ENCODE measurements around the gene TIMP2.
"Not testable (repeated sequence)": the region's sequence is repeated elsewhere in the genome, so short reads cannot be mapped to it uniquely, and the experiment has no call there.

The TIMP2 gene

DNA sequence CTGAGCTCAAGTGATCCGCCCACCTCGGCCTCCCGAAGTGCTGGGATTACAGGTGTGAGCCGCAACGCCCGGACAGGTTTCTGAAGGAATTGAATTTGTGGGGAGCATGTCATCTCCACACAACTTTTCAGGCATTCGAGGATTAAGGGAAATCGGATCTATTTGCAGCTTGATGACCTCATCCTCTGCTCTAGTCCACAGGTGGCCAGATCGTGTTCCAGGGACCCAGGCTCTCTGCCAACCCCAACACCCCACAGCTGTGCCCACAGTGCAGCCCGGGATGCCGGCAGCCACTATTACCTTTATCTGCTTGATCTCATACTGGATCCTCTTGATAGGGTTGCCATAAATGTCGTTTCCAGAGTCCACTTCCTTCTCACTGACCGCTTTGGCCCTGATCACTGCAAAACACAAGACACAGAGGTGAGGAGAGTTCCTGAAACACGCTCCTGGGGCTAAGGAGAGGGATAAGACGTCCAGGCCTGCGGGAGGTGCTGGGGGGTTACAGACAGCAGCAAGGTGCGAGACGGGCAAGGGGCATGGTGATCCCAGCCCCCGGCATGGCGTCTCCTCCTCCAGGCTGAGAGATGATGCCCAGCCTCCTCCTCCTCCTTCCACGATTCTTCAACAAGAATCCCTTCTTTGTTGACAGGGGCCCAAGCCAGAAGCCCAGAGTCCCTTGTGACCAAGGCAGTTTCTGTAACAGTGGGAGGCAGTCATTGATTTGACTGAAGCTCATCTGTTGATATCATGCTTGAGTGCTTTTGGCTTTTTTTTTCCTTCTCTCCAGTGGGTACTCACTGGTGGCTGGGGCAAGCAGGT is 51.5 kb downstream of the TIMP2 start:
- Mint-ChIP-seq H3K9me3 (no peaks in the 10 kb centered on the region), H3K4me3 (no peak overlapping the region), H3K36me3 (ENCODE audit: insufficient read depth) (peaks cover 4% of the 10 kb centered on the region), H3K27ac (ENCODE audit: low read depth) (no peak overlapping the region), H3K4me1 (peaks cover under 1% of the 10 kb centered on the region), H3K27me3 (peaks cover 38% of the 10 kb centered on the region)
- ATAC-seq (replicated peaks; ENCODE audit: extremely low read depth, poor library complexity, severe bottlenecking) (no peak), DNase-seq (ENCODE audit: low spot score in 2 of 2) (no peak)

GRCh38 chr17:78872486-78872885 is 52.7 kb downstream of the TIMP2 start:
- Mint-ChIP-seq H3K27ac (ENCODE audit: low read depth) (no peak overlapping the region), H3K4me1 (no peaks in the 10 kb centered on the region), H3K9me3 (no peaks in the 10 kb centered on the region), H3K36me3 (ENCODE audit: insufficient read depth) (peaks cover 4% of the 10 kb centered on the region), H3K4me3 (no peak overlapping the region), H3K27me3 (peaks cover 36% of the 10 kb centered on the region)
- no peak for DNase-seq (ENCODE audit: low spot score in 2 of 2)
- no peak for ATAC-seq (replicated peaks; ENCODE audit: extremely low read depth, poor library complexity, severe bottlenecking)

DNA sequence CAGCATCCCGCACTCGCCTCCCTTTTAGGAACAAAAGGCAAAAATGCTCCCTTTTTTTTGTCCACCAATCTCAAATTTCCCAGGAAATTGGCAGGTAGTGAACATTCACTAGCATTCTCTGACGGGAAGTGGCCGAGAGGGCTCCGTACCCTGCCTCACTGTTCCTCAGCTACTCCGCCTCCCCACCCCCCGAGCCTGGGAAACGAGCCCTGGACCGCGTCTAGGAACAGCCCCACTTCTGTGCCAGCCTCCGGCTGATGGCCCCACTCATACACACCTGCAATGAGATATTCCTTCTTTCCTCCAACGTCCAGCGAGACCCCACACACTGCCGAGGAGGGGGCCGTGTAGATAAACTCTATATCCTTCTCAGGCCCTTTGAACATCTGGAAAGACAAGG is 54.6 kb downstream of the TIMP2 start:
- H3K27ac Mint-ChIP-seq (ENCODE audit: low read depth): no peak overlapping the region
- no peaks in the 10 kb centered on the region for H3K4me1 Mint-ChIP-seq
- H3K4me3 Mint-ChIP-seq: no peak overlapping the region
- ATAC-seq (replicated peaks; ENCODE audit: extremely low read depth, poor library complexity, severe bottlenecking) (no peak), DNase-seq (ENCODE audit: low spot score in 2 of 2) (no peak)
- H3K36me3 Mint-ChIP-seq (ENCODE audit: insufficient read depth): peaks cover 7% of the 10 kb centered on the region
- H3K27me3 Mint-ChIP-seq: peaks cover 23% of the 10 kb centered on the region
- H3K9me3 Mint-ChIP-seq: no peaks in the 10 kb centered on the region

DNA sequence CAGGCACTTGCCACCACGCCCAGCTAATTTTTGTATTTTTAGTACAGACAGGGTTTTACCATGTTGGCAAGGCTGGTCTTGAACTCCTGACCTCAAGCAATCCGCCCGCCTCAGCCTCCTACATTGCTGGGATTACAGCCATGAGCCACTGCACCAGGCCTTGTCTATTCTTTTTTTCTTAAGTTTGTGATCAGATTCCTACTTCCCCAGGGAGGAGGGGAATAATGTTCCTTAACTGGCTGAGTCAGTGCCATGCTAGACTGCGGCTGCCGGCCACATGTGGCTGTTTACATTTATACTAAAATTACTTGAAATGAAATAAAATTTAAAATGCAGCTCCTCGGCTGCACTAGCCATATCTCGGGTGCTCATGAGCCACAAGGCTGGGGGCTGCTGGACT is 56.8 kb downstream of the TIMP2 start:
- ATAC-seq (replicated peaks; ENCODE audit: extremely low read depth, poor library complexity, severe bottlenecking): no peak
- Mint-ChIP-seq H3K27ac (ENCODE audit: low read depth) (no peak overlapping the region), H3K27me3 (peaks cover 26% of the 10 kb centered on the region), H3K4me3 (no peak overlapping the region), H3K4me1 (no peaks in the 10 kb centered on the region), H3K9me3 (no peaks in the 10 kb centered on the region), H3K36me3 (ENCODE audit: insufficient read depth) (peaks cover 8% of the 10 kb centered on the region)
- no peak for DNase-seq (ENCODE audit: low spot score in 2 of 2)

GRCh38 chr17:78867046-78867445 is 58.1 kb downstream of the TIMP2 start:
- H3K4me3 Mint-ChIP-seq; ATAC-seq (replicated peaks; ENCODE audit: extremely low read depth, poor library complexity, severe bottlenecking); H3K4me1 Mint-ChIP-seq; DNase-seq (ENCODE audit: low spot score in 2 of 2); H3K36me3 Mint-ChIP-seq (ENCODE audit: insufficient read depth); H3K27ac Mint-ChIP-seq (ENCODE audit: low read depth); H3K9me3 Mint-ChIP-seq: not testable (repeated sequence)
- H3K27me3 Mint-ChIP-seq: peaks cover 30% of the 10 kb centered on the region

DNA sequence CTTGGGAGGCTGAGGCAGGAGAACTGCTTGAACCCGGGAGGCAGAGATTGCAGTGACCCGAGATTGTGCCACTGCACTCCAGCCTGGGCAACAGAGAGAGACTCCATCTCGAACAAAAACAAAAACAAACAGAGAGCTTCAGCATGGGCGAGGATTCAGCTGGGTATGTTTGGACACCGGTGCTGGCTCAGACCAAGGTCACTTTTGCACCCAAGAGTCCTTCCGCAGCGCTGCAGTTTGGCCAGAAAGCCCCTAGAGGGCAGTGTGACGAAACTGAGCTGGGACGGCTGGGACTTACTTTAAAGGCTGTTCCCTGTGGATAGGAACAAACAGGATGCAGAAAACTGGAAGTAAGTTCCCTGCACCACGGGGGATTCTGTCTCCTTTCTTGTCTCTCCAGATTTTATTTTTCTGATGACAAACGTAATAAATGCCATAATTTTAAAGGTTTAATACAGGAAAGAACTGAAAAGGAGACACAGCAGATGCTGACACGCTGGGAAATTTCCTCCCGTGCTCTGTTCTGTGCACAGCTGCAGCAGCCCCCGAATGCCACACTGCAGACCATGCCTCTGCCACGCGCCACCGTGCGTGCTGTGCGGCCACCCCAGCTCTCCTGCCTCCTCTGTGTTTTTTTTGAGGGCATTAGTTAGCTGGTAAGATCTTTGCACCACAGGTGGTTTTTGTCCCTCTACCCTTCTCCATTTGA is 59.4 kb downstream of the TIMP2 start:
- Mint-ChIP-seq H3K36me3 (ENCODE audit: insufficient read depth) (peaks cover 7% of the 10 kb centered on the region), H3K27me3 (peaks cover 42% of the 10 kb centered on the region), H3K9me3 (no peaks in the 10 kb centered on the region), H3K4me1 (no peaks in the 10 kb centered on the region), H3K4me3 (no peak overlapping the region), H3K27ac (ENCODE audit: low read depth) (no peak overlapping the region)
- ATAC-seq (replicated peaks; ENCODE audit: extremely low read depth, poor library complexity, severe bottlenecking): peak; percentile 19
- peak; percentile 37 to 54 for DNase-seq (ENCODE audit: low spot score in 2 of 2)

GRCh38 chr17:78864117-78864516 is 61.1 kb downstream of the TIMP2 start:
- Mint-ChIP-seq H3K36me3 (ENCODE audit: insufficient read depth) (peaks cover 7% of the 10 kb centered on the region), H3K4me3 (no peak overlapping the region), H3K27me3 (peaks cover 43% of the 10 kb centered on the region), H3K27ac (ENCODE audit: low read depth) (no peak overlapping the region), H3K4me1 (no peaks in the 10 kb centered on the region), H3K9me3 (no peaks in the 10 kb centered on the region)
- ATAC-seq (replicated peaks; ENCODE audit: extremely low read depth, poor library complexity, severe bottlenecking) (no peak), DNase-seq (ENCODE audit: low spot score in 2 of 2) (no peak)

- ATAC-seq (replicated peaks; ENCODE audit: extremely low read depth, poor library complexity, severe bottlenecking) (no peak), DNase-seq (ENCODE audit: low spot score in 2 of 2) (no peak)
- Mint-ChIP-seq H3K4me1 (no peaks in the 10 kb centered on the region), H3K36me3 (ENCODE audit: insufficient read depth) (peaks cover 4% of the 10 kb centered on the region), H3K27ac (ENCODE audit: low read depth) (no peak overlapping the region), H3K4me3 (no peak overlapping the region), H3K27me3 (peaks cover 33% of the 10 kb centered on the region), H3K9me3 (no peaks in the 10 kb centered on the region)
Measured at GRCh38 chr17:78862073-78863023, 62.8 kb downstream of the TIMP2 start.

DNA sequence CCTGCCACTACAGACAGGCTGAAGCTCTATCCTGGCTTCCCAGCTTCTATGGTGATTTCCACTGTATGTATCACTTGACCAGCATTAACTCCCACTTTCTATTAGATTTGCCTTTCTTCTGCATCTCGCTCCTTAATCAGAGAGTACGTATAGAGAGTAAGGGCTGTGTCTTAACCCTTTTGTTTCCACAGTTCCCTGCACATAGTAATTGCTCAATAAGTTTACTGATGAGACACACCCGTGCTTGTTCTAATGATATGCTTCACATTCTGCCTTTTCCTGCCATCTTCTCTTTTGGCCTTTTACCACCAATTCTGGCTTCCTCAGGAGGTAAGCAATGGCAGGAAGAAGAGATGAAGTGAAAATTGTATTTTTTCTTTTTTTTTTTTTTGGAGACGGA is 64.0 kb downstream of the TIMP2 start:
- ATAC-seq (replicated peaks; ENCODE audit: extremely low read depth, poor library complexity, severe bottlenecking) (no peak), DNase-seq (ENCODE audit: low spot score in 2 of 2) (no peak)
- no peak overlapping the region for H3K27ac Mint-ChIP-seq (ENCODE audit: low read depth)
- H3K4me3 Mint-ChIP-seq: no peak overlapping the region
- peaks cover 1% of the 10 kb centered on the region for H3K36me3 Mint-ChIP-seq (ENCODE audit: insufficient read depth)
- H3K4me1 Mint-ChIP-seq: no peaks in the 10 kb centered on the region
- peaks cover 31% of the 10 kb centered on the region for H3K27me3 Mint-ChIP-seq
- H3K9me3 Mint-ChIP-seq: no peaks in the 10 kb centered on the region

- DNase-seq (ENCODE audit: low spot score in 2 of 2): no peak
- Mint-ChIP-seq H3K4me3 (no peak overlapping the region), H3K27ac (ENCODE audit: low read depth) (no peak overlapping the region), H3K27me3 (peaks cover 31% of the 10 kb centered on the region), H3K4me1 (no peaks in the 10 kb centered on the region), H3K36me3 (ENCODE audit: insufficient read depth) (no peaks in the 10 kb centered on the region), H3K9me3 (no peaks in the 10 kb centered on the region)
- no peak for ATAC-seq (replicated peaks; ENCODE audit: extremely low read depth, poor library complexity, severe bottlenecking)
Measured at GRCh38 chr17:78859051-78859450, 66.1 kb downstream of the TIMP2 start.

DNA sequence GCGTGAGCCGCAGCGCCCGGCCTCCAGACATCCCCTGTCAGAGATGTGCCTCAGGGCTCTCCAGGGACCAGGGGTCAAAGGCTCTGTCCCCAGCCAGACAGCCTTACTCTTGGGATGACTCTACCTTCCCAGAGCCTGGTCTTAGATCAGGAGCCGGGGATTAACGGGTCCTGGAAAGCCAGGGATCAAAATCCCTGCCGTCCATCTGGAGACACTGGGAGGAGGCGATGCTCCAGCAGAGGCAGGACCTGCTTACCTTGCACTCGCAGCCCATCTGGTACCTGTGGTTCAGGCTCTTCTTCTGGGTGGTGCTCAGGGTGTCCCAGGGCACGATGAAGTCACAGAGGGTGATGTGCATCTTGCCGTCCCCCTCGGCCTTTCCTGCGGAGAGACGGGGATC is 67.9 kb downstream of the TIMP2 start:
- H3K36me3 Mint-ChIP-seq (ENCODE audit: insufficient read depth): no peaks in the 10 kb centered on the region
- ATAC-seq (replicated peaks; ENCODE audit: extremely low read depth, poor library complexity, severe bottlenecking) (no peak), DNase-seq (ENCODE audit: low spot score in 2 of 2) (no peak)
- peaks cover 21% of the 10 kb centered on the region for H3K27me3 Mint-ChIP-seq
- no peaks in the 10 kb centered on the region for H3K4me1 Mint-ChIP-seq
- H3K4me3 Mint-ChIP-seq: no peak overlapping the region
- no peak overlapping the region for H3K27ac Mint-ChIP-seq (ENCODE audit: low read depth)
- no peaks in the 10 kb centered on the region for H3K9me3 Mint-ChIP-seq

GRCh38 chr17:78855561-78856165 is 69.5 kb downstream of the TIMP2 start:
- Mint-ChIP-seq H3K27me3 (peaks cover 7% of the 10 kb centered on the region), H3K4me1 (no peaks in the 10 kb centered on the region), H3K4me3 (no peak overlapping the region), H3K9me3 (no peaks in the 10 kb centered on the region), H3K36me3 (ENCODE audit: insufficient read depth) (no peaks in the 10 kb centered on the region), H3K27ac (ENCODE audit: low read depth) (no peak overlapping the region)
- ATAC-seq (replicated peaks; ENCODE audit: extremely low read depth, poor library complexity, severe bottlenecking) (no peak), DNase-seq (ENCODE audit: low spot score in 2 of 2) (no peak)
